ENCODE measurements around the gene PPFIA1. TPM values are rescaled to one million over a fixed set of nuclear protein-coding genes. Genes with fewer than 3 reads are reported as not detected.
"Not testable (repeated sequence)": the region's sequence is repeated elsewhere in the genome, so short reads cannot be mapped to it uniquely, and the experiment has no call there.

Gene PPFIA1
- total RNA-seq, 2 experiments from 2014 or later = 27.2 to 30.9 TPM

GRCh38 chr11:70327717-70328116, 57.2 kb downstream of the PPFIA1 start:
- ChIA-PET POLR2A (no interaction called here), CTCF (no interaction called here)
- Mint-ChIP-seq H3K4me3 (no peak overlapping the region), H3K27me3 (no peaks in the 10 kb centered on the region), H3K27ac (no peak overlapping the region), H3K9me3 (no peaks in the 10 kb centered on the region), H3K36me3 (ENCODE audit: low read depth) (peaks cover 45% of the 10 kb centered on the region), H3K4me1 (ENCODE audit: low read depth) (peaks cover 11% of the 10 kb centered on the region)
- ATAC-seq (no peak), DNase-seq (no peak)
- intact Hi-C loops (cut with micrococcal nuclease) = no loop called here
- TF ChIP-seq CTCF (IDR thresholded peaks at IDR 0.05) = no peak

- DNase-seq = no peak
- Mint-ChIP-seq H3K27ac (no peak overlapping the region), H3K27me3 (no peaks in the 10 kb centered on the region), H3K4me3 (no peak overlapping the region), H3K9me3 (no peaks in the 10 kb centered on the region), H3K4me1 (ENCODE audit: low read depth) (peaks cover 11% of the 10 kb centered on the region), H3K36me3 (ENCODE audit: low read depth) (peaks cover 52% of the 10 kb centered on the region)
- intact Hi-C loops (cut with micrococcal nuclease) = no loop called here
- POLR2A ChIA-PET = no interaction called here
- CTCF ChIA-PET = no interaction called here
- no peak for TF ChIP-seq CTCF (IDR thresholded peaks at IDR 0.05)
- no peak for ATAC-seq
These were observed 58.1 kb downstream of the PPFIA1 start for GRCh38 chr11:70328556-70328955.

- CTCF ChIA-PET = interaction anchor here (1.3 kb wide), 1 partner anchor 47 kb away, joined by 5 read pairs; no protein-coding TSS in a partner anchor
- H3K27ac Mint-ChIP-seq; ATAC-seq; DNase-seq; H3K4me1 Mint-ChIP-seq (ENCODE audit: low read depth); H3K27me3 Mint-ChIP-seq; intact Hi-C loops (cut with micrococcal nuclease); H3K4me3 Mint-ChIP-seq; H3K9me3 Mint-ChIP-seq: not testable (repeated sequence)
- peaks cover 60% of the 10 kb centered on the region for H3K36me3 Mint-ChIP-seq (ENCODE audit: low read depth)
- POLR2A ChIA-PET = interaction anchor here (0.6 kb wide), 1 partner anchor 47 kb away, joined by 4 read pairs; no protein-coding TSS in a partner anchor
These were observed 60.9 kb downstream of the PPFIA1 start for GRCh38 chr11:70331320-70331843.

GRCh38 chr11:70331901-70332300, 61.4 kb downstream of the PPFIA1 start:
- Mint-ChIP-seq H3K27ac (no peak overlapping the region), H3K36me3 (ENCODE audit: low read depth) (peaks cover 61% of the 10 kb centered on the region), H3K9me3 (no peaks in the 10 kb centered on the region), H3K4me3 (no peak overlapping the region), H3K27me3 (no peaks in the 10 kb centered on the region), H3K4me1 (ENCODE audit: low read depth) (no peaks in the 10 kb centered on the region)
- ATAC-seq (no peak), DNase-seq (no peak)
- POLR2A ChIA-PET = no interaction called here
- CTCF ChIA-PET = interaction anchor here (1.3 kb wide), 1 partner anchor 47 kb away, joined by 5 read pairs; no protein-coding TSS in a partner anchor
- no peak for TF ChIP-seq CTCF (IDR thresholded peaks at IDR 0.05)
- intact Hi-C loops (cut with micrococcal nuclease) = no loop called here

GRCh38 chr11:70332567-70332966, 62.1 kb downstream of the PPFIA1 start:
- POLR2A ChIA-PET = interaction anchor here (0.6 kb wide), 1 partner anchor 30 kb away, joined by 3 read pairs; no protein-coding TSS in a partner anchor
- Mint-ChIP-seq H3K4me1 (ENCODE audit: low read depth) (no peaks in the 10 kb centered on the region), H3K36me3 (ENCODE audit: low read depth) (peaks cover 62% of the 10 kb centered on the region), H3K27ac (no peak overlapping the region), H3K27me3 (no peaks in the 10 kb centered on the region), H3K9me3 (no peaks in the 10 kb centered on the region), H3K4me3 (no peak overlapping the region)
- DNase-seq (no peak), ATAC-seq (no peak)
- no peak for TF ChIP-seq CTCF (IDR thresholded peaks at IDR 0.05)
- CTCF ChIA-PET = no interaction called here
- intact Hi-C loops (cut with micrococcal nuclease) = no loop called here

All from activated CD8-positive, alpha-beta T cell treated with anti-CD3 and anti-CD28 coated beads for 36 hours (primary cell).